PC-9 (cell line): ENCODE results near the gene BSCL2.

ENCODE experiments used
- CTCF ChIP-seq: fragments of 200-600 bp; sonication (generic); conservative IDR thresholded peaks from 2 replicates; pipeline ENCODE4 v1.6.1; 2017; ENCODE audit warnings: mixed run types, antibody characterized with exemption, mild to moderate bottlenecking, moderate library complexity
- EZH2 ChIP-seq: fragments of 200-600 bp; sonication (generic); IDR thresholded peaks from 2 replicates; pipeline ENCODE4 v1.8.0; 2017; ENCODE audit warnings: antibody characterized with exemption, low read depth

GRCh38 chr11:62646825-62647608 is 60.2 kb downstream of the BSCL2 start:
- TF ChIP-seq CTCF, result no peak
- TF ChIP-seq EZH2, result no peak
